ENCODE measurements around the gene MSI2.

The MSI2 gene

GRCh38 chr17:57622683-57623433 lies 366.5 kb downstream of the MSI2 start:
- peak; percentile 24 for DNase-seq (ENCODE audit: low read depth)

- no peak for DNase-seq (ENCODE audit: low read depth)
Observed at GRCh38 chr17:57623620-57624019, 367.3 kb downstream of the MSI2 start.

GRCh38 chr17:57624386-57624785 lies 368.1 kb downstream of the MSI2 start:
- DNase-seq (ENCODE audit: low read depth): no peak

- no peak for DNase-seq (ENCODE audit: low read depth)
Observed at GRCh38 chr17:57625511-57625910, 369.2 kb downstream of the MSI2 start.

- no peak for DNase-seq (ENCODE audit: low read depth)
Observed at GRCh38 chr17:57625957-57626356, 369.6 kb downstream of the MSI2 start.

GRCh38 chr17:57626520-57627210 lies 370.3 kb downstream of the MSI2 start:
- no peak for DNase-seq (ENCODE audit: low read depth)

- DNase-seq (ENCODE audit: low read depth): no peak
Observed at GRCh38 chr17:57627591-57627990, 371.3 kb downstream of the MSI2 start.

GRCh38 chr17:57628421-57628820 lies 372.1 kb downstream of the MSI2 start:
- DNase-seq (ENCODE audit: low read depth): no peak

GRCh38 chr17:57629470-57629869 lies 373.1 kb downstream of the MSI2 start:
- no peak for DNase-seq (ENCODE audit: low read depth)

GRCh38 chr17:57629886-57630285 lies 373.6 kb downstream of the MSI2 start:
- no peak for DNase-seq (ENCODE audit: low read depth)

GRCh38 chr17:57630736-57631135 lies 374.4 kb downstream of the MSI2 start:
- DNase-seq (ENCODE audit: low read depth): no peak

GRCh38 chr17:57631871-57632270 lies 375.5 kb downstream of the MSI2 start:
- DNase-seq (ENCODE audit: low read depth): no peak

- DNase-seq (ENCODE audit: low read depth): no peak
Observed at GRCh38 chr17:57632294-57632693, 376.0 kb downstream of the MSI2 start.

- DNase-seq (ENCODE audit: low read depth): no peak
Observed at GRCh38 chr17:57633236-57633635, 376.9 kb downstream of the MSI2 start.

GRCh38 chr17:57634713-57635465 lies 378.6 kb downstream of the MSI2 start:
- DNase-seq (ENCODE audit: low read depth): no peak

- no peak for DNase-seq (ENCODE audit: low read depth)
Observed at GRCh38 chr17:57636274-57636673, 380.0 kb downstream of the MSI2 start.

GRCh38 chr17:57636985-57637665 lies 380.8 kb downstream of the MSI2 start:
- no peak for DNase-seq (ENCODE audit: low read depth)

GRCh38 chr17:57637666-57638010 lies 381.3 kb downstream of the MSI2 start:
- DNase-seq (ENCODE audit: low read depth): no peak

- DNase-seq (ENCODE audit: low read depth): no peak
Observed at GRCh38 chr17:57638284-57638683, 382.0 kb downstream of the MSI2 start.

GRCh38 chr17:57639381-57639780 lies 383.1 kb downstream of the MSI2 start:
- no peak for DNase-seq (ENCODE audit: low read depth)

- no peak for DNase-seq (ENCODE audit: low read depth)
Observed at GRCh38 chr17:57640079-57640478, 383.8 kb downstream of the MSI2 start.

GRCh38 chr17:57641761-57642160 lies 385.4 kb downstream of the MSI2 start:
- no peak for DNase-seq (ENCODE audit: low read depth)
